Common myeloid progenitor, CD34-positive (primary cell): ENCODE results near the gene NDUFS2. TPM values are rescaled to one million over a fixed set of nuclear protein-coding genes. Genes with fewer than 3 reads are reported as not detected.

ENCODE experiments used
- CTCF ChIA-PET: fragments of 350-600 bp; sonication (Branson Sonifier 250); formaldehyde crosslinking; loops from one replicate; lab custom pipeline; 2021; ENCODE audit warnings: antibody characterized with exemption; lab: Charles Lee
- POLR2A ChIA-PET: fragments of 350-600 bp; sonication (Branson Sonifier 250); formaldehyde crosslinking; loops from one replicate; lab custom pipeline; 2021; ENCODE audit warnings: antibody characterized with exemption; lab: Charles Lee
- DNase-seq, 3 donors: peaks; one replicate each; pipeline versions ENCODE4 v3.0.0 to v3.0.0-alpha.2; 2013
- H3K27ac ChIP-seq, 2 experiments: 1 replicate in 1 of 2; 2 replicates in 1 of 2; pipeline ENCODE4 v1.7.0; 2013; ENCODE audit warnings: inconsistent platforms in 2 of 2, low read length in 2 of 2, mild to moderate bottlenecking in 2 of 2, low read depth in 1 of 2, moderate library complexity in 1 of 2; ENCODE audit not compliant: severe bottlenecking in 2 of 2, insufficient read depth in 1 of 2, poor library complexity in 1 of 2
- H3K27me3 ChIP-seq, 5 experiments: replicated peaks in 2 of 5; 1 replicate in 3 of 5; 2 replicates in 2 of 5; pipeline versions ENCODE4 v1.6.1 to v1.7.0; 2013; ENCODE audit warnings: low read length in 4 of 5, mild to moderate bottlenecking in 2 of 5, moderate library complexity in 2 of 5, inconsistent platforms in 1 of 5; ENCODE audit not compliant: insufficient read depth in 5 of 5, control insufficient read depth in 4 of 5
- H3K36me3 ChIP-seq, 4 experiments: 1 replicate in 2 of 4; 2 replicates in 2 of 4; pipeline versions ENCODE4 v1.6.1 to v1.7.0; 2013; ENCODE audit warnings: low read length in 3 of 4, control low read depth in 1 of 4, mild to moderate bottlenecking in 1 of 4; ENCODE audit not compliant: control insufficient read depth in 4 of 4, insufficient read depth in 4 of 4
- H3K4me1 ChIP-seq, 4 experiments: 1 replicate in 3 of 4; 2 replicates in 1 of 4; pipeline versions ENCODE4 v1.6.1 to v1.7.1; 2013; ENCODE audit warnings: low read length in 3 of 4, mild to moderate bottlenecking in 3 of 4, control low read depth in 1 of 4, inconsistent platforms in 1 of 4, moderate library complexity in 1 of 4; ENCODE audit not compliant: control insufficient read depth in 4 of 4, insufficient read depth in 4 of 4; ENCODE audit errors: control extremely low read depth in 1 of 4
- H3K4me3 ChIP-seq, 7 experiments: 1 replicate in 4 of 7; 2 replicates in 3 of 7; pipeline versions ENCODE4 v1.5.1 to v1.7.0; 2013; ENCODE audit warnings: mild to moderate bottlenecking in 7 of 7, low read length in 6 of 7, moderate library complexity in 6 of 7, inconsistent platforms in 2 of 7, low read depth in 2 of 7, control low read depth in 1 of 7; ENCODE audit not compliant: insufficient read depth in 4 of 7, control insufficient read depth in 1 of 7; ENCODE audit errors: extremely low read depth in 1 of 7
- H3K9me3 ChIP-seq, 5 experiments: 1 replicate in 4 of 5; 2 replicates in 1 of 5; pipeline versions ENCODE4 v1.6.1 to v1.7.1; 2013; ENCODE audit warnings: low read length in 4 of 5, mild to moderate bottlenecking in 2 of 5, inconsistent platforms in 1 of 5, low read depth in 1 of 5, moderate library complexity in 1 of 5; ENCODE audit not compliant: control insufficient read depth in 4 of 5, insufficient read depth in 2 of 5; ENCODE audit errors: control extremely low read depth in 1 of 5
- WGBS: methylation state at CpG from one replicate; pipeline ENCODE4 v1.1.5; 2013; ENCODE audit not compliant: insufficient coverage; 5-methylcytosine and 5-hydroxymethylcytosine counted together
- polyA plus RNA-seq: library from polyadenylated mRNA; unstranded; fragments of 120-200 nt; gene quantifications from one replicate; pipeline ENCODE4 v1.2.1, GENCODE V29; 2013

Gene NDUFS2
- 75.0 TPM for polyA plus RNA-seq

DNA sequence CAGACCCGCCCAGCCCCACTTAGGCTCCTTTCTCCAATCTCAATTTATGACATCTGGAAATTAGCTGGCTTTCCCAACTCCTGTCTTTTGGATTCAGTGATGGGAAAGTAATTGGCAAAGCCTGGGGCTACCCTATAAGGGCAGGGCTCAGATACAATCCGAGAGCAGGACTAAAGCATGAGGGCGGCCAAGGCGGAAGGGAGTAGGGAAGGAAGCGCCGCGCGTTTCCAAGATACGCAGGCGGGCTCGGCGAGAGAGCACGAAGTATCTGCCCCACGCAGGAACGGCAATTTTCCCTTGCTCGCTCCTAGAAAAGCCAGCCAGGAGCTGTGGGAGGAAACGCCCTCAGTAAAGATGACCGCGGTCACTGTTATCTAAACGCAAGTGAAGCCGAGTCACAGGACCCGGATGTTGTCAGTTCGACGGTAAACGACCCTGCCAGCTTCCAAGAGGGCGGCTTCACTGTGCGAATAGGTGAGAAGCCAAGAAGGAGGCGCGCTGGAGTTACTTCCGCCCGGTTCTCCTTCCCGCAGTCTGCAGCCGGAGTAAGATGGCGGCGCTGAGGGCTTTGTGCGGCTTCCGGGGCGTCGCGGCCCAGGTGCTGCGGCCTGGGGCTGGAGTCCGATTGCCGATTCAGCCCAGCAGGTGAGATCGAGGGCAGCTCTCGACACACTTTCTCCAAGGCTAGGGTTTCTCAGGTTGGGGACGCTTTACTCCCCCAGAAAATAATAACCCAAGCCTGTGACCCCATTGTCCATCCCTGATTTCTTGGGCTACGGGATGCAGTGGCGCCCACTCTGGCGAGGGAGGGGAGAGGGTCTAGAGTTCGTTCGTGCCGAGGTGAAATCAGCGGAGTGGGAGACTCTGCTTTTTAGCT, at the start of gene NDUFS2:
TSS of gene NDUFS2 (plus strand) at position 532 of the 877 bp plus-strand sequence. CDS start at position 551, 19 bp downstream.
- H3K4me1 ChIP-seq, result peaks cover 0 to 54% (median 38%) of the 10 kb centered on the region in 4 experiments
- 3% methylated on average over 48 of the region's 53 CpGs for WGBS
- POLR2A ChIA-PET, result interaction anchor here (0.5 to 1.7 kb wide), 5 partner anchors 15 to 199 kb away, joined by 3 to 11 read pairs (median 3); partner anchors contain the start of gene TOMM40L

DNA sequence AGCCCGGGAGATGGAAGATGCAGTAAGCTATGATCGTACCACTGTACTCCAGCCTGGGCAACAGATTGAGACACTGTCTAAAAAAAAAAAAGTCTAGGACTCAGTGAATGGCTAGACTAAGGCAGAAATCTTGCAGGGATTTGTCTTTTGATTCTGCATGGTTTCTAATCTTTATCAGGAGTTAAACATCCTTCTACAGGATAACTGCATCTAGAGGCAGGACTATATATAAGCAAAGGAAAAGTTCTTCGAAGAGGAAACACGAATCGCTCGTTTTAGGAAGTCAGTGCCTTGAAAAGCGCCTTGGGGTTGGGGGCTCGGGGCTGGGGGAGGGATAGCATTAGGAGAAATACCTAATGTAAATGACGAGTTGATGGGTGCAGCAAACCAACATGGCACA, 49.0 kb upstream of the NDUFS2 start:
- peak overlapping the region; percentile 98 for H3K27ac ChIP-seq
- H3K36me3 ChIP-seq, result peaks cover 7 to 12% (median 11%) of the 10 kb centered on the region in 4 experiments
- H3K27me3 ChIP-seq, result no peaks in the 10 kb centered on the region
- peaks cover 2 to 15% (median 13%) of the 10 kb centered on the region in 4 experiments for H3K4me1 ChIP-seq
- ChIA-PET POLR2A (interaction anchor here (0.8 to 1.4 kb wide), 2 partner anchors 13 to 56 kb away, joined by 5 to 6 read pairs; partner anchors contain the start of gene PPOX), CTCF (interaction anchor here (0.9 to 5.5 kb wide), 4 partner anchors 16 to 82 kb away, joined by 3 to 29 read pairs (median 4); partner anchors contain the start of gene DEDD)
- peak in 1 of 3 donors; percentile 29 for DNase-seq
- 62% methylated on average over 2 of the region's 9 CpGs for WGBS
- H3K4me3 ChIP-seq, result peak overlapping the region in 6 of 7 experiments; percentile 77 to 99 (median 96)
- H3K9me3 ChIP-seq, result no peaks in the 10 kb centered on the region

More for the DNA sequence above, at the start of gene NDUFS2:
- Histone ChIP-seq H3K4me3 (peak within 1 kb of the TSS; percentile 66 to 98 (median 89)), H3K9me3 (no peaks in the 10 kb centered on the region), H3K36me3 (peaks cover 3 to 29% (median 19%) of the 10 kb centered on the region in 4 experiments), H3K27ac (peak within 1 kb of the TSS; percentile 77 to 89), H3K27me3 (no peaks in the 10 kb centered on the region)
- CTCF ChIA-PET, result interaction anchor here (0.6 to 13.6 kb wide), 15 partner anchors 9 to 439 kb away, joined by 3 to 316 read pairs (median 5); partner anchors contain the start of genes APOA2, FCER1G, PCP4L1 and PPOX
- DNase-seq, result peak; percentile 98 to 99 (median 98)

DNA sequence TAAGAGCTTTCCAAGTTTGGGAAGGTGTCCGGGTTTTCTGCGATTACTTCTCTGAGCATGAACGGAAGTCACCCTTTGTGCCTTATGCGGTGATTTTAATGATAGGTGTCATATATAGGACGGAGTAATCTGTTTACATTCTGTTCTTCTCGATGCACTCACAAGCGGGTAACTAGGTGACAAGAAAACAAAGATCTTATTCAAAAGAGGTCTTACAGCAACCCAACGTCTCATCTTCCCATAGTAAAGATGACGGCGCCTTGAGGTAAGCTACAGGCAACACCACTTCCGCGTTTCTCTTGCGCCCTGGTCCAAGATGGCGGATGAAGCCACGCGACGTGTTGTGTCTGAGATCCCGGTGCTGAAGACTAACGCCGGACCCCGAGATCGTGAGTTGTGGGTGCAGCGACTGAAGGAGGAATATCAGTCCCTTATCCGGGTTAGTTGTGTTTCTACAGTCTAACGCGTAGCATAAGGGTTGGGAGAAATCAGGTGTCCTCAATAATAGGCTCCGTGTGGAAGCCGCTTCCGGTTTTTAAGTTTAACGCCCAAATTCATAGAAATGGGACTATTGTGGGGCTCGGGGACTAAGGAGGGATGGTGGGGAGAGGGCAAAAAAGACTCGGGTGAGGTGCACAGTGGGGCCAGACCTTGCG, 48.4 kb upstream of the NDUFS2 start, which contains the start of gene UFC1:
TSS of gene UFC1 (plus strand) at position 297 of the 656 bp plus-strand sequence. CDS start at position 317, 20 bp downstream.
- ChIA-PET CTCF (interaction anchor here (0.6 to 5.5 kb wide), 7 partner anchors 11 to 111 kb away, joined by 3 to 29 read pairs (median 4); partner anchors contain the start of genes DEDD and PPOX), POLR2A (interaction anchor here (0.8 to 1.4 kb wide), 2 partner anchors 12 to 56 kb away, joined by 5 to 6 read pairs; partner anchors contain the start of gene PPOX)
- 0% methylated on average over 26 of the region's 33 CpGs for WGBS
- Histone ChIP-seq H3K27me3 (no peaks in the 10 kb centered on the region), H3K27ac (peak within 1 kb of the TSS; percentile 98), H3K36me3 (peaks cover 8 to 19% (median 13%) of the 10 kb centered on the region in 4 experiments), H3K9me3 (no peaks in the 10 kb centered on the region), H3K4me1 (peaks cover 2 to 18% (median 17%) of the 10 kb centered on the region in 4 experiments), H3K4me3 (peak within 1 kb of the TSS; percentile 63 to 99 (median 96))
- DNase-seq, result peak; percentile 94 to 97 (median 95)

DNA sequence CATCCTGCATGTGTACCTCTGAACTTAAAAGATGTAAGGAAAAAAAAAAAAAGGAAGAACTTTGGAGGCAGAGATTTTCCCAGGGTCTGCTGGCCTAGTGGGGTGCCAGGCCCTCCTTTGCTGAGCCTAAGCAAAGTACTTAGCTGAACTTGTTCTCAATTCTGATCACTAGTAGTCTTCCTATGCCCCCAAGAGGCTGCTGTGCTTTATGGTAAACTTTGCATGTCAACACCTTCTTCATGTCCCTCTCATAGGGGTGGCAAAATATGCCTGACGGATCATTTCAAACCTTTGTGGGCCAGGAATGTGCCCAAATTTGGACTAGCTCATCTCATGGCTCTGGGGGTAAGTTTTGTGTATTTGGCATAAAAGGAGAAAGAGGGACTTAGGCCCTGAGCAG, 44.3 kb upstream of the NDUFS2 start:
- H3K4me3 ChIP-seq, result no peak overlapping the region
- no peak overlapping the region for H3K27ac ChIP-seq
- 100% methylated on average over 1 of the region's 1 CpG for WGBS
- peaks cover 2 to 37% (median 32%) of the 10 kb centered on the region in 4 experiments for H3K4me1 ChIP-seq
- ChIA-PET CTCF (interaction anchor here (0.6 to 3.2 kb wide), 15 partner anchors 9 to 224 kb away, joined by 3 to 14 read pairs (median 5); partner anchors contain the start of genes ARHGAP30, B4GALT3, KLHDC9 and NIT1), POLR2A (no interaction called here)
- DNase-seq, result peak in 1 of 3 donors; percentile 17
- no peaks in the 10 kb centered on the region for H3K9me3 ChIP-seq
- H3K36me3 ChIP-seq, result peaks cover 8 to 45% (median 17%) of the 10 kb centered on the region in 4 experiments
- no peaks in the 10 kb centered on the region for H3K27me3 ChIP-seq

DNA sequence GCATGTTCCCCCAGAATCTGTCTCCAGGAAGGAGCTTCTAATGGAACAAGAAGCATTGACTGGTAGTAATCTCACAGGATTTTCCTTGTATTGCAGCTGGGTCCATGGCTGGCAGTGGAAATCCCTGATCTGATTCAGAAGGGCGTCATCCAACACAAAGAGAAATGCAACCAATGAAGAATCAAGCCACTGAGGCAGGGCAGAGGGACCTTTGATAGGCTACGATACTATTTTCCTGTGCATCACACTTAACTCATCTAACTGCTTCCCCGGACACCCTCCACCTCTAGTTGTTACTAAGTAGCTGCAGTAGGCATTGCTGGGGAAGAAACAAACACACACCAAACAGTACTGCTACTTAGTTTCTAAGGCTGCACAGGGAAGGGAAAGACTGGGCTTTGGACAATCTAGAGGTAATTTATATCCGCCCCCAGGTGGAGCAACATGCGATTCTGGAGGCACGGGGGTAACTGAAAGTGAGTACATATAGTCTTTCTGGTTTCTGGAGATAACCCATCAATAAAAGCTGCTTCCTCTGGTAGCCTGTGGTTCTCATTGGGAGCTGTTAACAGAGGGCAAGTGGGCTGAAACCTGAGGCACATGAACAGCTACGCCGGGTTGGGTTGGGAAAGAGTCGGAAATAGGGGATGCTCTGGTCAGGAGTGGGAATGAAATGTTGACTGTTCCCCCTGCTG, 43.7 kb upstream of the NDUFS2 start:
- ChIA-PET POLR2A (interaction anchor here (0.6 kb wide), 1 partner anchor 64 kb away, joined by 3 read pairs; no protein-coding TSS in a partner anchor), CTCF (interaction anchor here (0.6 to 3.2 kb wide), 15 partner anchors 8 to 224 kb away, joined by 3 to 14 read pairs (median 5); partner anchors contain the start of genes ARHGAP30, B4GALT3, KLHDC9 and NIT1)
- DNase-seq, result peak in 2 of 3 donors; percentile 55 to 66
- Histone ChIP-seq H3K36me3 (peaks cover 8 to 50% (median 21%) of the 10 kb centered on the region in 4 experiments), H3K27me3 (no peaks in the 10 kb centered on the region), H3K27ac (peak overlapping the region; percentile 84 to 90), H3K4me3 (peak overlapping the region in 5 of 7 experiments; percentile 81 to 95 (median 89)), H3K4me1 (peaks cover 2 to 34% (median 29%) of the 10 kb centered on the region in 4 experiments), H3K9me3 (no peaks in the 10 kb centered on the region)
- WGBS, result 53% methylated on average over 8 of the region's 9 CpGs
